GM12872 (cell line): Measurements from ENCODE around the gene STUB1.

ENCODE experiments used
- CTCF ChIP-seq: IDR thresholded peaks from 3 replicates; pipeline ENCODE4 v1.5.1; 2011; ENCODE audit warnings: low read depth, mild to moderate bottlenecking, low read length, moderate library complexity; ENCODE audit not compliant: insufficient read depth

The STUB1 gene

GRCh38 chr16:684071-684794 lies 4.0 kb downstream of the STUB1 start, which contains the start of gene JMJD8:
JMJD8 (minus strand) TSS chr16:684334; CDS start chr16:684319, 15 bp downstream.
- no peak for TF ChIP-seq CTCF

- TF ChIP-seq CTCF, result no peak
These were observed 4.9 kb downstream of the STUB1 start for GRCh38 chr16:684961-685696.

- peak; percentile 40; the same call in 2 of the 3 replicates for TF ChIP-seq CTCF
These were observed 5.8 kb downstream of the STUB1 start for GRCh38 chr16:685967-686366.

GRCh38 chr16:686459-687260 lies 6.5 kb downstream of the STUB1 start:
- no peak for TF ChIP-seq CTCF

GRCh38 chr16:687499-687898 lies 7.3 kb downstream of the STUB1 start:
- no peak for TF ChIP-seq CTCF

- no peak for TF ChIP-seq CTCF
These were observed 9.1 kb downstream of the STUB1 start for GRCh38 chr16:689175-689897.
